B cell (primary cell): ENCODE results near the gene AXIN2. TPM values are rescaled to one million over a fixed set of nuclear protein-coding genes. Genes with fewer than 3 reads are reported as not detected.

Experiments
- ATAC-seq: fragments of 200-7000 bp; cut with Tn5 transposase; one replicate; pipeline ENCODE4 v1.10.0; 2021; ENCODE audit warnings: low read depth, mild to moderate bottlenecking, moderate number of reproducible peaks, moderate library complexity
- CTCF ChIA-PET: fragments of 350-600 bp; sonication (Branson Sonifier 250); formaldehyde crosslinking; loops from one replicate; lab custom pipeline; 2021; ENCODE audit warnings: antibody characterized with exemption, inconsistent platforms; lab: Charles Lee
- POLR2A ChIA-PET: fragments of 350-600 bp; sonication (Branson Sonifier 250); formaldehyde crosslinking; loops from one replicate; lab custom pipeline; 2021; ENCODE audit warnings: antibody characterized with exemption; lab: Charles Lee
- DNase-seq: peaks from one replicate; pipeline ENCODE4 v3.0.0; 2013
- H2AFZ ChIP-seq: 2 replicates; pipeline ENCODE4 v1.6.1; 2012; ENCODE audit warnings: mild to moderate bottlenecking, low read depth, low read length; ENCODE audit not compliant: insufficient read depth, poor library complexity, severe bottlenecking
- H3K27ac ChIP-seq, 2 donors: 1 replicate in 1 of 2; 2 replicates in 1 of 2; pipeline ENCODE4 v1.5.1; 2012 to 2013; ENCODE audit warnings: low read length in 2 of 2, mild to moderate bottlenecking in 2 of 2, moderate library complexity in 1 of 2
- H3K27me3 ChIP-seq, 4 experiments: fragments of 200-600 bp in 1 of 4; sonication (generic) in 1 of 4; replicated peaks in 1 of 4; 1 replicate in 2 of 4; 2 replicates in 2 of 4; pipeline versions ENCODE4 v1.6.1 to v1.7.0; 2013 to 2016; ENCODE audit warnings: low read length in 3 of 4, mild to moderate bottlenecking in 2 of 4, mixed read lengths in 1 of 4, moderate library complexity in 1 of 4; ENCODE audit not compliant: insufficient read depth in 4 of 4, control insufficient read depth in 3 of 4; ENCODE audit errors: control extremely low read depth in 1 of 4
- H3K36me3 ChIP-seq, 2 experiments: replicated peaks in 1 of 2; 1 replicate in 1 of 2; 2 replicates in 1 of 2; pipeline versions ENCODE4 v1.6.1 to v1.7.1; 2013; ENCODE audit warnings: low read length in 1 of 2; ENCODE audit not compliant: insufficient read depth in 2 of 2, control insufficient read depth in 1 of 2; ENCODE audit errors: control extremely low read depth in 1 of 2, extremely low read depth in 1 of 2
- H3K4me1 ChIP-seq, 2 donors: fragments of 200-600 bp in 1 of 2; sonication (generic) in 1 of 2; 1 replicate in 1 of 2; 2 replicates in 1 of 2; pipeline versions ENCODE4 v1.5.1 to v1.6.1; 2013 to 2017; ENCODE audit warnings: low read length in 2 of 2; ENCODE audit not compliant: control insufficient read depth in 2 of 2, insufficient read depth in 2 of 2
- H3K4me2 ChIP-seq: replicated peaks from 2 replicates; pipeline ENCODE3; 2012; ENCODE audit warnings: mild to moderate bottlenecking, low read depth, low read length; ENCODE audit not compliant: poor library complexity, severe bottlenecking
- H3K4me3 ChIP-seq, 5 experiments: fragments of 200-600 bp in 1 of 5; sonication (generic) in 1 of 5; 1 replicate in 3 of 5; 2 replicates in 2 of 5; pipeline versions ENCODE4 v1.5.1 to v1.7.0; 2011 to 2016; ENCODE audit warnings: low read length in 4 of 5, mild to moderate bottlenecking in 4 of 5, low read depth in 2 of 5, control low read depth in 1 of 5, moderate library complexity in 1 of 5; ENCODE audit not compliant: insufficient read depth in 1 of 5; ENCODE audit errors: control extremely low read depth in 1 of 5, extremely low read depth in 1 of 5
- H3K79me2 ChIP-seq: fragments of 200-600 bp; sonication (generic); one replicate; pipeline ENCODE4 v1.6.0; 2016; ENCODE audit warnings: low read length; ENCODE audit not compliant: control insufficient read depth, insufficient read depth
- H3K9ac ChIP-seq: fragments of 200-600 bp; sonication (generic); 2 replicates; pipeline ENCODE4 v1.6.1; 2017; ENCODE audit warnings: mild to moderate bottlenecking, low read length, moderate library complexity
- H3K9me3 ChIP-seq, 3 donors: one replicate each; pipeline versions ENCODE4 v1.6.1 to v1.7.1; 2013; ENCODE audit warnings: low read length in 2 of 3; ENCODE audit not compliant: control insufficient read depth in 2 of 3, insufficient read depth in 1 of 3; ENCODE audit errors: control extremely low read depth in 1 of 3
- H4K20me1 ChIP-seq: 2 replicates; pipeline ENCODE4 v1.6.0; 2012; ENCODE audit warnings: mild to moderate bottlenecking, low read length; ENCODE audit not compliant: insufficient read depth, control insufficient read depth, poor library complexity, severe bottlenecking
- H3K27ac Mint-ChIP-seq: one replicate; pipeline ENCODE4 v1.8.0; 2021; ENCODE audit warnings: mixed read lengths
- H3K27me3 Mint-ChIP-seq: one replicate; pipeline ENCODE4 v1.8.0; 2021; ENCODE audit warnings: mixed read lengths
- H3K4me1 Mint-ChIP-seq: one replicate; pipeline ENCODE4 v1.8.0; 2021; ENCODE audit warnings: mixed read lengths
- H3K4me3 Mint-ChIP-seq: one replicate; pipeline ENCODE4 v1.8.0; 2021; ENCODE audit warnings: mixed read lengths
- H3K9me3 Mint-ChIP-seq: one replicate; pipeline ENCODE4 v1.8.0; 2022; ENCODE audit warnings: mixed read lengths; ENCODE audit not compliant: insufficient read depth
- EZH2 ChIP-seq: IDR thresholded peaks from 2 replicates; pipeline ENCODE4 v1.6.1; 2012; ENCODE audit warnings: borderline replicate concordance, low read depth, mild to moderate bottlenecking, moderate library complexity, low read length; ENCODE audit not compliant: insufficient read depth, poor library complexity, severe bottlenecking
- WGBS: methylation state at CpG from one replicate; pipeline ENCODE4 v1.1.5; 2013; ENCODE audit warnings: missing lambda C conversion rate; ENCODE audit not compliant: insufficient coverage; 5-methylcytosine and 5-hydroxymethylcytosine counted together
- intact Hi-C: fragments of 100-400 bp; cut with micrococcal nuclease; formaldehyde crosslinking; loops from one replicate; pipeline ENCODE4 v1.10.0; 2022
- polyA plus RNA-seq: library from polyadenylated mRNA; depleted of rRNA; stranded (reverse); fragments of >200 nt; gene quantifications from 2 replicates; pipeline ENCODE4 v1.2.3, GENCODE V29; 2012
- total RNA-seq, 2 donors: library from RNA; stranded (reverse); fragments of 120-200 nt in 1 of 2; gene quantifications; 1 replicate in 1 of 2; 2 replicates in 1 of 2; pipeline versions ENCODE4 v1.2.3 to v1.2.4, GENCODE V29; 2013 to 2022
- TF ChIP-seq, protein P1 (sequence below): fragments of 200-600 bp; IDR thresholded peaks from one replicate; pipeline ENCODE4 v1.8.0; 2022; ENCODE audit warnings: antibody characterized with exemption, mild to moderate bottlenecking

AXIN2 gene
- total and polyA plus RNA-seq, 2 donors (not counting 1 experiment from before 2014, with no cell fraction given): 0.16 to 1.2 TPM

DNA sequence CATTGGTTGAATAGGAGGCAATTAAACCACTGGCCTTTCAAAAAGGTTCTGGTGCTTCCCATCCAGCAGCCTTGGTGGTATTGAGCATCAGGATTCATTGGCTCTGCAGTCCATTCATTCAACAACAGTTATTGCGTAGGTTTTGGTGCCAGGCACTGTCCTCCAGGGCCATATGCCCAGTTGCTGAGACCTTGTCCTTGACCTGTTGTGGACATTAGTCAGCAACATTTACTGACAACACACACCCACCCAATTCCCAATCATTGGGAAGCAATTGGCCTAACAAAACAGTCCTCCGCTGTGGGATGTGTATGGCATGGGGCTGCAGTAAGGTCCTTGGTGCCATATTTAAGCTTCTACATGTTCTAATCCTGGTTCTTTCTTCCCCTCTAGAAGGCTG, 82.2 kb downstream of the AXIN2 start:
- no peaks in the 10 kb centered on the region for H4K20me1 ChIP-seq
- intact Hi-C loops: no loop called here
- H3K4me3 ChIP-seq: no peak overlapping the region
- H3K27me3 ChIP-seq: peaks cover 0 to 5% (median 0%) of the 10 kb centered on the region in 4 experiments
- peaks cover 9% of the 10 kb centered on the region for H3K27me3 Mint-ChIP-seq
- no peaks in the 10 kb centered on the region for H3K36me3 ChIP-seq
- TF ChIP-seq, protein P1, sequence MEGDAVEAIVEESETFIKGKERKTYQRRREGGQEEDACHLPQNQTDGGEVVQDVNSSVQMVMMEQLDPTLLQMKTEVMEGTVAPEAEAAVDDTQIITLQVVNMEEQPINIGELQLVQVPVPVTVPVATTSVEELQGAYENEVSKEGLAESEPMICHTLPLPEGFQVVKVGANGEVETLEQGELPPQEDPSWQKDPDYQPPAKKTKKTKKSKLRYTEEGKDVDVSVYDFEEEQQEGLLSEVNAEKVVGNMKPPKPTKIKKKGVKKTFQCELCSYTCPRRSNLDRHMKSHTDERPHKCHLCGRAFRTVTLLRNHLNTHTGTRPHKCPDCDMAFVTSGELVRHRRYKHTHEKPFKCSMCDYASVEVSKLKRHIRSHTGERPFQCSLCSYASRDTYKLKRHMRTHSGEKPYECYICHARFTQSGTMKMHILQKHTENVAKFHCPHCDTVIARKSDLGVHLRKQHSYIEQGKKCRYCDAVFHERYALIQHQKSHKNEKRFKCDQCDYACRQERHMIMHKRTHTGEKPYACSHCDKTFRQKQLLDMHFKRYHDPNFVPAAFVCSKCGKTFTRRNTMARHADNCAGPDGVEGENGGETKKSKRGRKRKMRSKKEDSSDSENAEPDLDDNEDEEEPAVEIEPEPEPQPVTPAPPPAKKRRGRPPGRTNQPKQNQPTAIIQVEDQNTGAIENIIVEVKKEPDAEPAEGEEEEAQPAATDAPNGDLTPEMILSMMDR: no peak
- TF ChIP-seq EZH2: no peak
- peaks cover 4% of the 10 kb centered on the region for H3K9me3 Mint-ChIP-seq
- peaks cover 0 to 3% (median 0%) of the 10 kb centered on the region in 3 donors for H3K9me3 ChIP-seq
- H3K27ac ChIP-seq: no peak overlapping the region
- no peak overlapping the region for H3K4me3 Mint-ChIP-seq
- 100% methylated on average over 1 of the region's 2 CpGs for WGBS
- ChIA-PET CTCF (no interaction called here), POLR2A (no interaction called here)
- no peaks in the 10 kb centered on the region for H3K4me1 ChIP-seq
- DNase-seq (no peak), ATAC-seq (no peak)
- H3K79me2 ChIP-seq: no peaks in the 10 kb centered on the region
- no peaks in the 10 kb centered on the region for H3K4me1 Mint-ChIP-seq
- H3K9ac ChIP-seq: no peak overlapping the region
- no peak overlapping the region for H2AFZ ChIP-seq
- no peak overlapping the region for H3K27ac Mint-ChIP-seq
- no peak overlapping the region for H3K4me2 ChIP-seq
